HepG2 (cell line): Measurements from ENCODE around the gene TSHZ1. TPM values are rescaled to one million over a fixed set of nuclear protein-coding genes. Genes with fewer than 3 reads are reported as not detected.

Experiments
- ATAC-seq: fragments of 200-7000 bp; cut with Tn5 transposase; 3 replicates; pipeline ENCODE4 v1.9.1; 2020; ENCODE audit warnings: mild to moderate bottlenecking, moderate library complexity
- BruUV-seq: library from RNA; stranded (reverse); fragments of 400-500 nt; replicated peaks from 2 replicates; lab custom pipeline; 2021; lab: Mats Ljungman, UMichigan
- CTCF ChIA-PET: fragments of 300-600 bp; formaldehyde crosslinking; extraction: SDS; loops from one replicate; lab custom pipeline; 2021; ENCODE audit warnings: low total read pairs, inconsistent platforms, low intra/inter-chr PET ratio; lab: Yijun Ruan, JAX
- POLR2A ChIA-PET: fragments of 350-600 bp; sonication (Branson Sonifier 250); formaldehyde crosslinking; loops from one replicate; lab custom pipeline; 2020; ENCODE audit warnings: antibody characterized with exemption, inconsistent platforms; lab: Yijun Ruan, JAX
- DNase-seq: peaks from one replicate; pipeline ENCODE4 v3.0.0-alpha.2; 2015; ENCODE audit warnings: low spot score
- FAIRE-seq: peaks from 3 replicates; lab custom pipeline; 2011; peaks lifted over from hg19 to GRCh38; lab: Jason Lieb, UNC
- H2AFZ ChIP-seq: one replicate; pipeline ENCODE4 v1.6.1; 2011; ENCODE audit warnings: low read length, inconsistent platforms
- H3K27ac ChIP-seq: fragments of 300-600 bp; 3 replicates; pipeline ENCODE4 v1.8.0; 2011; ENCODE audit warnings: mixed run types, mild to moderate bottlenecking, mixed read lengths, low read length, inconsistent platforms; ENCODE audit not compliant: insufficient read depth; ENCODE audit errors: extremely low read length
- H3K27me3 ChIP-seq, 2 experiments: fragments of 200-600 bp in 1 of 2; 2 replicates in 1 of 2; 3 replicates in 1 of 2; pipeline versions ENCODE4 v1.6.0 to v1.8.0; 2011; ENCODE audit warnings: low read length in 2 of 2, mild to moderate bottlenecking in 2 of 2, moderate library complexity in 2 of 2, inconsistent platforms in 1 of 2; ENCODE audit not compliant: insufficient read depth in 2 of 2, control insufficient read depth in 1 of 2
- H3K36me3 ChIP-seq, 2 experiments: fragments of 200-600 bp in 1 of 2; replicated peaks in 1 of 2; 2 replicates in 1 of 2; 3 replicates in 1 of 2; pipeline versions ENCODE4 v1.5.1 to v1.8.0; 2011; ENCODE audit warnings: low read length in 2 of 2, inconsistent platforms in 1 of 2; ENCODE audit not compliant: insufficient read depth in 2 of 2, control insufficient read depth in 1 of 2
- H3K4me1 ChIP-seq: 2 replicates; pipeline ENCODE4 v1.5.1; 2012; ENCODE audit warnings: low read length, inconsistent platforms; ENCODE audit not compliant: insufficient read depth
- H3K4me2 ChIP-seq: 2 replicates; pipeline ENCODE4 v1.6.0; 2011; ENCODE audit warnings: low read depth, low read length, inconsistent platforms
- H3K4me3 ChIP-seq, 3 experiments: fragments of 200-600 bp in 1 of 3; sonication (generic), shearing (Covaris generic) in 1 of 3; replicated peaks in 1 of 3; 2 replicates each; pipeline ENCODE4 v1.5.1; 2011 to 2016; ENCODE audit warnings: low read length in 3 of 3, inconsistent platforms in 2 of 3, low read depth in 2 of 3, mild to moderate bottlenecking in 2 of 3, control low read depth in 1 of 3, mixed read lengths in 1 of 3; ENCODE audit not compliant: insufficient read depth in 1 of 3
- H3K79me2 ChIP-seq: one replicate; pipeline ENCODE4 v1.6.1; 2011; ENCODE audit warnings: low read length, inconsistent platforms; ENCODE audit not compliant: insufficient read depth
- H3K9ac ChIP-seq: 2 replicates; pipeline ENCODE4 v1.6.0; 2011; ENCODE audit warnings: mild to moderate bottlenecking, low read depth, low read length, inconsistent platforms; ENCODE audit not compliant: insufficient read depth
- H3K9me3 ChIP-seq: 2 replicates; pipeline ENCODE4 v1.5.1; 2012; ENCODE audit warnings: mild to moderate bottlenecking, low read length
- H4K20me1 ChIP-seq: 2 replicates; pipeline ENCODE4 v1.6.0; 2011; ENCODE audit warnings: inconsistent platforms, mild to moderate bottlenecking, low read length, moderate library complexity; ENCODE audit not compliant: insufficient read depth
- AGO2 ChIP-seq: fragments of 200-400 bp; formaldehyde crosslinking; optimal IDR thresholded peaks from 2 replicates; pipeline ENCODE3; 2017; ENCODE audit warnings: mild to moderate bottlenecking, low read depth, low read length, moderate library complexity
- ETV5 ChIP-seq: IDR thresholded peaks from 2 replicates; pipeline ENCODE4 v1.6.1; 2018; ENCODE audit warnings: missing biosample characterization, missing genetic modification reagents, inconsistent platforms, borderline replicate concordance
- GTF3A ChIP-seq: sonication (generic); formaldehyde crosslinking; conservative IDR thresholded peaks from 2 replicates; pipeline ENCODE4 v1.4.0; 2020; ENCODE audit warnings: mild to moderate bottlenecking, missing genetic modification reagents
- HDAC1 ChIP-seq: sonication (generic); formaldehyde crosslinking; IDR thresholded peaks from 2 replicates; pipeline ENCODE4 v1.5.1; 2020; ENCODE audit warnings: mild to moderate bottlenecking, missing genetic modification reagents
- HNF4G ChIP-seq, 2 experiments: sonication (generic) in 1 of 2; formaldehyde crosslinking in 1 of 2; IDR thresholded peaks; 2 replicates each; pipeline versions ENCODE4 v1.4.0 to v1.6.1; 2011 to 2020; ENCODE audit warnings: borderline replicate concordance in 2 of 2, low read depth in 2 of 2, mild to moderate bottlenecking in 2 of 2, low read length in 1 of 2, missing genetic modification reagents in 1 of 2, moderate library complexity in 1 of 2
- IRX3 ChIP-seq: sonication (generic); formaldehyde crosslinking; IDR thresholded peaks from 2 replicates; pipeline ENCODE4 v1.8.1; 2023; ENCODE audit warnings: mild to moderate bottlenecking, low read depth, missing genetic modification reagents, borderline replicate concordance
- MEIS1 ChIP-seq: sonication (generic); formaldehyde crosslinking; IDR thresholded peaks from 2 replicates; pipeline ENCODE4 v1.9.0; 2021; ENCODE audit warnings: mild to moderate bottlenecking, missing genetic modification reagents, moderate library complexity, borderline replicate concordance
- POLR2G ChIP-seq: fragments of 200-400 bp; formaldehyde crosslinking; IDR thresholded peaks from 2 replicates; pipeline ENCODE4 v1.6.1; 2018; ENCODE audit warnings: mild to moderate bottlenecking, low read depth, low read length, moderate library complexity
- ZBTB1 ChIP-seq: sonication (generic); formaldehyde crosslinking; IDR thresholded peaks from 2 replicates; pipeline ENCODE4 v1.4.0; 2020; ENCODE audit warnings: missing genetic modification reagents, borderline replicate concordance
- ZNF230 ChIP-seq: sonication (generic); formaldehyde crosslinking; IDR thresholded peaks from 2 replicates; pipeline ENCODE4 v1.4.0; 2020; ENCODE audit warnings: mild to moderate bottlenecking, missing genetic modification reagents
- ZNF264 ChIP-seq: sonication (generic); formaldehyde crosslinking; IDR thresholded peaks from 2 replicates; pipeline ENCODE4 v1.4.0; 2020; ENCODE audit warnings: missing genetic modification reagents
- ZNF282 ChIP-seq: fragments of 450-650 bp; IDR thresholded peaks from 2 replicates; pipeline ENCODE4 v1.6.1; 2018; ENCODE audit not compliant: partially characterized antibody
- ZNF326 ChIP-seq: sonication (generic); formaldehyde crosslinking; IDR thresholded peaks from 2 replicates; pipeline ENCODE4 v1.4.0; 2020; ENCODE audit warnings: missing genetic modification reagents, borderline replicate concordance
- ZNF614 ChIP-seq: IDR thresholded peaks from 2 replicates; pipeline ENCODE4 v1.6.1; 2018; ENCODE audit warnings: missing biosample characterization, missing genetic modification reagents, inconsistent platforms, borderline replicate concordance
- ZZZ3 ChIP-seq: sonication (generic); formaldehyde crosslinking; IDR thresholded peaks from 2 replicates; pipeline ENCODE4 v1.4.0; 2020; ENCODE audit warnings: missing genetic modification reagents, mild to moderate bottlenecking, borderline replicate concordance
- WGBS: methylation state at CpG from one replicate; pipeline ENCODE4 v1.1.6; 2017; ENCODE audit warnings: low lambda C conversion rate; 5-methylcytosine and 5-hydroxymethylcytosine counted together
- in situ Hi-C: cut with HindIII; loops from 2 replicates; pipeline ENCODE4 v1.10.0; 2017; ENCODE audit warnings: low pct_unique_long_range_greater_than_20kb; ENCODE audit not compliant: extremely low pct_ligation_motif_present
- intact Hi-C: fragments of 100-400 bp; cut with micrococcal nuclease; formaldehyde crosslinking; loops from one replicate; pipeline ENCODE4 v1.10.0; 2022; ENCODE audit not compliant: unreplicated experiment
- polyA plus RNA-seq, 8 experiments: library from polyadenylated mRNA; depleted of rRNA in 3 of 8; stranded (reverse) in 7 of 8; unstranded in 1 of 8; fragments of >200 nt; fragmentation: Illumina TruSeq in 4 of 8; extraction: Trizol in 4 of 8; gene quantifications; 2 replicates each; pipeline versions ENCODE4 v1.2.1 to v1.2.3, GENCODE V29; 2011 to 2016; ENCODE audit warnings: low read depth in 4 of 8, missing spikeins in 1 of 8, mixed read lengths in 1 of 8; ENCODE audit not compliant: insufficient read depth in 1 of 8
- total RNA-seq, 5 experiments: library from RNA; depleted of rRNA; stranded (reverse); fragments of >200 nt; fragmentation: Illumina TruSeq; extraction: Trizol; gene quantifications; 2 replicates each; pipeline ENCODE4 v1.2.3, GENCODE V29; 2016; ENCODE audit warnings: low read depth in 1 of 5
- TF ChIP-seq, protein P1 (sequence below): IDR thresholded peaks from 2 replicates; pipeline ENCODE4 v1.6.1; 2012; ENCODE audit warnings: inconsistent platforms
- TF ChIP-seq, protein P2 (sequence below): sonication (generic); formaldehyde crosslinking; conservative IDR thresholded peaks from 2 replicates; pipeline ENCODE4 v1.4.0; 2020; ENCODE audit warnings: missing genetic modification reagents

The TSHZ1 gene
- total and polyA plus RNA-seq, 2 of the 13 experiments (the other 11 are each of a cell fraction or from before 2014, with no cell fraction given), result 2.5 to 2.7 TPM

DNA sequence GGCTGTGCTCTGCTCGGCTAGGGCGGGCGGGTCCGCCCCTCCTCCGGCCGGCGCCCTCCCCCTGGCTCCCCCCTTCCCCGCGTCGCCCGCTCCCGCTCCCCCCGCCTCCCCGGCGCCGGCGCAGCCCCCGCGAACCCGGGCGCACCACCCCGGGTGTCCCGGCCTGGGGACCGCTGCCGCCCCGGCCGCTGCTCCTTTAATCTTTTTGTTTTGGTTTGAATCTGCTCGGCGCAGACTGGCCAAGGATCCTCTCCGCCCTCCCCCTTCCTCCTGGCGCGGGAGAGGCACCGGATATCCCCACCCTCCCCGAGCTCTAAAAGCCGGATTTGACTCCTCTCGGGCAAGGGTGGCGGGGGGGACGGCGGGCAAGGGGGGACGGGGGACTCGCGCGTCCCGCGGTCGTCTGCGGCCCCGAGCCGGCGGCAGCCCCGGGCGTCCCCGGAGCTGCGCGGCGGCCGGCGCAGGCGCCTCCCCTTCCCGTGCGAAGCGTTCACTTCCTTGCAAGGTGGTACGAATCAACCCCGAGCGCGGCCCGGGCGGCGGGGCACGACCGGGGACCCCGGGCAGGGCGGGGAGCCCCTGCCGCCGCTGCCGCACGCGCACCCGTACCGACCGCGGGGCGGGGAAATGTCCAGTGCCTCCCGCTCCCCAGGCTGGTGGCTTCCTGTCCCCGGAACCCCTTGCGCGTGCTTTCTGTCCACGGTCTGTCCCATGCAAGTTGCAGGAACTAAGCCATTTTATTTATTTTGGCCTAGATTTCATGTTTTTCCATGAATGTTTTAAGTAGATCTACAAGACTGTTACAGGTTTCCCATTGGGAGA lies 1.3 kb upstream of the TSHZ1 start, which contains the start of gene PTGR3 (continued):
- no peak for TF ChIP-seq HNF4G (IDR thresholded peaks at IDR 0.05; ENCODE audit: borderline replicate concordance, low read depth, low read length)
- TF ChIP-seq HNF4G (CRISPR knock-in tag; IDR thresholded peaks at IDR 0.05; ENCODE audit: borderline replicate concordance, low read depth), result no peak
- peak; percentile 43 for TF ChIP-seq ETV5 (CRISPR knock-in tag)
- TF ChIP-seq ZBTB1 (CRISPR knock-in tag), result no peak

DNA sequence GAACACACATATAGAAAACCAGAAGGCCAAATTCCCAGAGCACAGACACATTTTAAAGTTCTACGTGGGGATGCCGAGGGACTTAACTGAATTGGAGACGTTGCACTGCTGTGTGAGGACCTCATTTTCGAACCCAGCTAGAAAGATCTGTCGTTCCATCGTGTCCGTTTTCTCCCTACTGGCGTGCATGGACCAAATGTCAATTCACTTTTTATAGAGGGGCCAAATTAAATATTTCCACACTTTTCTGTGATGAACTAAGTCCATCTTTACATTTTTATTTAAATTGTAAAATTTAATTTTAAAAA lies 692 bp upstream of the TSHZ1 start:
- Histone ChIP-seq H4K20me1 (peaks cover 11% of the 10 kb centered on the region; the same call in 1 of the 2 replicates), H3K27ac (peak overlapping the region; percentile 96), H3K9ac (peak overlapping the region; percentile 91), H3K4me2 (peak overlapping the region; percentile 99), H2AFZ (peak overlapping the region; percentile 81), H3K4me1 (peaks cover 49% of the 10 kb centered on the region), H3K4me3 (peak overlapping the region; percentile 92 to 97 (median 95)), H3K79me2 (peaks cover 43% of the 10 kb centered on the region), H3K9me3 (no peaks in the 10 kb centered on the region), H3K27me3 (no peaks in the 10 kb centered on the region; a peak in 2 of 5 replicates), H3K36me3 (no peaks in the 10 kb centered on the region)
- no peak for FAIRE-seq
- CTCF ChIA-PET, result no interaction called here
- POLR2A ChIA-PET, result interaction anchor here (1.1 to 1.4 kb wide), 2 partner anchors 38 to 48 kb away, joined by 3 read pairs; no protein-coding TSS in a partner anchor
- 0% methylated on average over 8 of the region's 8 CpGs for WGBS
- intact Hi-C loops, result loop anchor here (2.0 to 5.0 kb wide), 4 partner anchors 35 to 613 kb away; partner anchors contain the start of gene ZNF407
- BruUV-seq, result no TSS peak
- in situ Hi-C loops, result loop anchor here (25.0 kb wide), 1 partner anchor 923 kb away; the partner anchor contains the start of gene CYB5A
- ATAC-seq, result no peak
- no peak for DNase-seq
- TF ChIP-seq, protein P1, sequence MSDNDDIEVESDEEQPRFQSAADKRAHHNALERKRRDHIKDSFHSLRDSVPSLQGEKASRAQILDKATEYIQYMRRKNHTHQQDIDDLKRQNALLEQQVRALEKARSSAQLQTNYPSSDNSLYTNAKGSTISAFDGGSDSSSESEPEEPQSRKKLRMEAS, result no peak
- peak; percentile 12; the same call in 1 of the 2 replicates for TF ChIP-seq IRX3 (CRISPR knock-in tag)
- no peak for TF ChIP-seq ZNF264
- TF ChIP-seq HDAC1, result peak; percentile 6; the same call in 1 of the 2 replicates
- no peak for TF ChIP-seq POLR2G
- TF ChIP-seq GTF3A (CRISPR knock-in tag), result no peak
- TF ChIP-seq ZNF282, result no peak
- TF ChIP-seq ZNF326 (CRISPR knock-in tag), result no peak
- no peak for TF ChIP-seq ZNF614 (CRISPR knock-in tag)
- TF ChIP-seq ZZZ3 (CRISPR knock-in tag), result no peak
- peak; percentile 0; the same call in 1 of the 2 replicates for TF ChIP-seq MEIS1
- TF ChIP-seq AGO2, result no peak
- TF ChIP-seq ZNF230 (CRISPR knock-in tag), result no peak
- TF ChIP-seq, protein P2, sequence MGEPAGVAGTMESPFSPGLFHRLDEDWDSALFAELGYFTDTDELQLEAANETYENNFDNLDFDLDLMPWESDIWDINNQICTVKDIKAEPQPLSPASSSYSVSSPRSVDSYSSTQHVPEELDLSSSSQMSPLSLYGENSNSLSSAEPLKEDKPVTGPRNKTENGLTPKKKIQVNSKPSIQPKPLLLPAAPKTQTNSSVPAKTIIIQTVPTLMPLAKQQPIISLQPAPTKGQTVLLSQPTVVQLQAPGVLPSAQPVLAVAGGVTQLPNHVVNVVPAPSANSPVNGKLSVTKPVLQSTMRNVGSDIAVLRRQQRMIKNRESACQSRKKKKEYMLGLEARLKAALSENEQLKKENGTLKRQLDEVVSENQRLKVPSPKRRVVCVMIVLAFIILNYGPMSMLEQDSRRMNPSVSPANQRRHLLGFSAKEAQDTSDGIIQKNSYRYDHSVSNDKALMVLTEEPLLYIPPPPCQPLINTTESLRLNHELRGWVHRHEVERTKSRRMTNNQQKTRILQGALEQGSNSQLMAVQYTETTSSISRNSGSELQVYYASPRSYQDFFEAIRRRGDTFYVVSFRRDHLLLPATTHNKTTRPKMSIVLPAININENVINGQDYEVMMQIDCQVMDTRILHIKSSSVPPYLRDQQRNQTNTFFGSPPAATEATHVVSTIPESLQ (CRISPR knock-in tag), result no peak
